HTR-8/SVneo (cell line): ENCODE measurements around the gene SIM1.
"Not testable (repeated sequence)": the region's sequence is repeated elsewhere in the genome, so short reads cannot be mapped to it uniquely, and the experiment has no call there.

ENCODE experiments used
- DNase-seq: peaks from one replicate; pipeline ENCODE4 v3.0.0; 2011; ENCODE audit warnings: low spot score, mixed read lengths; ENCODE audit not compliant: insufficient read length
- FAIRE-seq: peaks from 2 replicates; lab custom pipeline; 2011; peaks lifted over from hg19 to GRCh38; lab: Jason Lieb, UNC

Gene SIM1

DNA sequence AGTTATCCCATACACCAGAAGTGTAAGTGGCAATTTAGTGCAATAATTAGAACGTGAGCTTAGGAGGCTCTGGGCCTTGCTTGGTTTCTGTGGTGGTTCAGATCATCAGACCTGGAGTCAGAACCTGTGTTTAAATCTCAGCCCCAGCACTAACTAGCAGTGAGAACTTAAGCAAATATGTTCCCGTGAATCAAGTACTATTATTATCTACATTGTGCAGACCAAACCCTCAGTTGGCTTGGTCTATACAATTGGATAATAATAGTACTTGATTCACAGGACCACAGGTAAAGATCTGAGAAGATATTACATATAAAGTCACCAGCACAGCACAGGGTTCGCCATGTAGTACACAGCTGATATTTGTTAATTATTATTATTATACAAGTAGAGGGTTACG, 93.1 kb downstream of the SIM1 start:
- FAIRE-seq: no peak

DNA sequence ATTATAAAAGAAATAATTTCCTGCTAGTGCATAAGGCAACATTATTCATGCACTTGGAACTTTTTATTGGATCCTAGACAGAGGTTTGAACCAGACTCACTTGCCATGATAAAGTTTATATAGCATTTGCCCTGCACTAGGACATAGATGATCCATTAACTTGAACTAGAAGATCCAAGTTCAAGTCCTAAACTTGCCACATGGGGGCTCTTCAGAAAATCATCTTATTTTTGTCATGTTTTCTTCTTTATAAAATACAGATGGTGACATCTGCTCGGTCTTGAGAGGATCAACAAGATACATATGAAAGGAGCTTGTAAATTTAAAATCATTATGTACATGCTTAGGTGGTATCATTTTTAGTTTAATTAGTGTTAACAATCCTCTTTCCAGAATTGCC, 94.5 kb downstream of the SIM1 start:
- DNase-seq (no peak), FAIRE-seq (no peak)

More for the DNA sequence above, 93.1 kb downstream of the SIM1 start:
- no peak for DNase-seq

DNA sequence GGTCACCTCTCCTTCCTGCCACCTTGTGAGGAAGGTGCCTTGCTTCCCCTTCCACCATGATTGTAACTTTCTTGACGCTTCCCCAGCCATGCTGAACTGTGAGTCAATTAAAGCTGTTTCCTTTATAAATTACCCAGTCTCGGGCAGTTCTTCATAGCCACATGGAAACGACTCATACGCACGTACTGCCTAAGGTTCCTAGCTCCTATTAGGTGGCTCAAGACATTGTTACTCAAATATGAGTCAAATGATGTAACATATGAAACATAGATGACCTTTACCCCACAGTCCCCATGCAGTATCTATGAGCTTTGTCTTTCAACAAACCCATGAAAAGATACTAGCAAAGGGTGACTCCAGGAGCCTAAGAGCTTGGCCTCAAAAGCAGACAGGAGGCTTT, 98.3 kb downstream of the SIM1 start:
- no peak for FAIRE-seq

DNA sequence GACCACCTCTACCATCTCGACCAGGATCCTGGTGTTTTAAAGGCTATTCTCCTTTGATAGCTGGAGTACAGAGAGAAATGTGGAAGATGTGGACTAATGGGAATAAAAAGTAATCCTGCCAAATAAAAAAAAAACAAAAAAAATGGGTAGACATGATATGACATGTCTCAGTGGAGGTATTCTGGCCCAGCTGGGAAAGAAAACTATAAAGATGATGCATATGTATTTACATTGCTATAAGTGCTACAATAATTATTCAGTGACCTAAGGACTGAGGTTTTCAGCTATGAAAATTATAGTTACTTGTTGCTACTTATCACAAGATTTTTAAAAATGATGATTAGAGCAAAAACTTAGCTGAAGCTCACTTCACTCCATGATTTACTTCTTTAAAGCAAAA, 101.1 kb downstream of the SIM1 start:
- no peak for DNase-seq
- no peak for FAIRE-seq

More for the DNA sequence above, 98.3 kb downstream of the SIM1 start:
- DNase-seq: no peak

DNA sequence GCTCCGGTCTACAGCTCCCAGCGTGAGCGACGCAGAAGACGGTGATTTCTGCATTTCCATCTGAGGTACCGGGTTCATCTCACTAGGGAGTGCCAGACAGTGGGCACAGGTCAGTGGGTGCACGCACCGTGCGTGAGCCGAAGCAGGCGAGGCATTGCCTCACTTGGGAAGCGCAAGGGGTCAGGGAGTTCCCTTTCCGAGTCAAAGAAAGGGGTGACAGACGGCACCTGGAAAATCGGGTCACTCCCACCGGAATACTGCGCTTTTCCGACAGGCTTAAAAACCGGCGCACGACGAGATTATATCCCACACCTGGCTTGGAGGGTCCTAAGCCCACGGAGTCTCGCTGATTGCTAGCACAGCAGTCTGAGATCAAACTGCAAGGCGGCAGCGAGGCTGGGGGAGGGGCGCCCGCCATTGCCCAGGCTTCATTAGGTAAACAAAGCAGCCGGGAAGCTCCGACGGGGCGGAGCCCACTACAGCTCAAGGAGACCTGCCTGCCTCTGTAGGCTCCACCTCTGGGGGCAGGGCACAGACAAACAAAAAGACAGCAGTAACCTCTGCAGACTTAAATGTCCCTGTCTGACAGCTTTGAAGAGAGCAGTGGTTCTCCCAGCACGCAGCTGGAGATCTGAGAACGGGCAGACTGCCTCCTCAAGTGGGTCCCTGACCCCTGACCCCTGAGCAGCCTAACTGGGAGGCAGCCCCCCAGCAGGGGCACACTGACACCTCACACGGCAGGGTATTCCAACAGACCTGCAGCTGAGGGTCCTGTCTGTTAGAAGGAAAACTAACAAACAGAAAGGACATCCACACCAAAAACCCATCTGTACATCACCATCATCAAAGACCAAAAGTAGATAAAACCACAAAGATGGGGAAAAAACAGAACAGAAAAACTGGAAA, 109.7 kb downstream of the SIM1 start:
- not testable (repeated sequence) for FAIRE-seq, DNase-seq

DNA sequence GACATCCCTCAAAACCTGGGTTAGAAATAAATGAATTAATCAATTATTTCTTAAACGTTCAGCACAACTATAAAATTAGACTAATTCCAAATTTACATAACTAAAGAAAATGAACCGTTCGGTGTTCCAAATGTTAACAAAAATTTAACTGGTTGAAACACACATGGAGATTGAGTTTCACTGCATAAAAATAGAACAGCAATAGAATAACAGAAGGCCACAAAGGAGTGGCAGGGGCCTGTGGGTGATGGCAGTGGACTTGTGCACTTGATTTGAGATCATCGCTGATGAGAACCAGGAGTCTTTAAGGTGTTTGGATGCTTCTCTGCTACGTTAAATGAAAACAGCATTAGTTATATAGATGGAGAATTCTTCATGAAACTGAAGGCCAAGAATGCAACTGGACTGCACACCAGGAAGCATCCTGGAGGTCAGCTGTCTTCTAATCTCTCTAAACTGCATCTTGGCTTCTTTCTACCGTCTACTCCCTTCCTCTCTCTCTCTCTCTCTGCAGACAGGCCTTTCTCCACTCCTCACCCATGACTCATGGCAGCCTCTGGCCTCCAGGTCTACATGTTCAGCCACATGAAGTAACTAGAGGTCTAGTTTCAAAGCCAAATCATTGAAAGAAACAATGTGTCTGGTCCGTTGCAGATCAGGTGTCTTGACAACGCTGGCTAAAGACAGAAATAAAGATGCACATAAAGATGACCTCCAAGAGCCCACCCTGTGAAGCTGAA, 111.3 kb downstream of the SIM1 start:
- no peak for DNase-seq
- no peak for FAIRE-seq

DNA sequence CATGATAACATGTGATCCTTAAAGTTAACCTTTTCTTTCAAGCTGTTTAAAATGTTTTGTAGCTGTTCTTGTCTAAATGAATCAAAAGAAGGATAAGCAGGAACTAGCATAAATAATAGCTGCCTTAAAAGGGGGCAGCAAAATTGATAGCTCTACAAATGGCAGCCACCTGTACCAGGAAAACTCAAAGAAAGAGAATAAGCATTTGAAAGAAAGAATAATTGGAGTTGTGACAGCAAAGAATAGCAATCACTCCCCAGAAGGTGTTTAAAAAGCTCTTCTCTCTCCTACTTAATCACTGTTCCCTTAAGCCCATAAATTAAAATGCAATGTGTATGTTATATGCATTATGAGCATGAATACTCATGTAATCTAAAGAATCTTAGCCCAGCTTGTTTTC, 114.6 kb downstream of the SIM1 start:
- DNase-seq (no peak), FAIRE-seq (no peak)

DNA sequence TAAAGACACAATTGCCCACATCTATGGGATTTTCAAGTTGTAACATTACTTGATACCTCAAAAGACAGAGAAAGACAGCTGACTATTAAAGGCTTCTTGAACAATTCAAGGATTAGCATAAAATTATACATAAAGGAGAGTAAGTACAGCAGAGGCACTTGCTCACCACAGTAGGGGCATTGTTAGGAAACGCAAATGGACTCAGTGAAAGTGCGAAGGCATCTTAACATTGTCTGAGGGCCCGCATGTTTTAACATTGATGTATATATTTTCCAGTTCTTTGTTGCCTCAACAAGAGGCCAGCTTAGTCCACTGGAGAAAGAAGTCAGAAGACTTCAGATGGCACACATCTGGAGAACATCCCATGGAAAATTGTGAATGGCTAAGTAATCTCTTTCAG, 115.4 kb downstream of the SIM1 start:
- FAIRE-seq (no peak), DNase-seq (no peak)

DNA sequence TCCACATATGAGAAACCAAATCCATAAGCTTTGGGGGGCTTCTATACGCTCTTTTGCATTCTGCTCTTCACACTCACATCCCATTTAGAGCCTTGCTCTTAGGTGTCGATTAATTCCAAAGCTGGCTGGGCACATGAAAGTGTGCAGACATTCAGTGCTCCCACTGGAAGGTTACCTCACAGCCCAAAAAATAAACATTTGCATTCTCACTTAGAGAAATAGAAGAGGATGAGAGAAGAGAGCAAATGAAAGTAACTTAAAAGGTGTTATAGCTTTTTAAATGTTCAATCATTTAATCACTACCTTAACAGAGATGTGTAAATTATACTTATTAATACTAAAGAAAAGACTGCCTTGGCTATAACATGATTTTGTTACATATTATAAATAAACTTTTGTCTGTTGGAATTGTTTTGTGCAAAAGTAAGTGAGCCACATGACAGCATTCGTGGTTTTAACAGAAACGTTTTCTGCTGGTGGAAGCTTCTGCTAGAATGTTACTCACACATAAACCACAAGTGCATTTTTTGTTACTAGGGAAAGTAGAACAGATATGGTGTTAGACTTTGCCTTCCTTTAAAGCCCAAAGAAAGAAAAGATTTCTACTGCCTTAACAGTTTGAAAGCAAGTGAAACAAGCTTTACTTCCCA, 116.7 kb downstream of the SIM1 start:
- FAIRE-seq (no peak), DNase-seq (no peak)

DNA sequence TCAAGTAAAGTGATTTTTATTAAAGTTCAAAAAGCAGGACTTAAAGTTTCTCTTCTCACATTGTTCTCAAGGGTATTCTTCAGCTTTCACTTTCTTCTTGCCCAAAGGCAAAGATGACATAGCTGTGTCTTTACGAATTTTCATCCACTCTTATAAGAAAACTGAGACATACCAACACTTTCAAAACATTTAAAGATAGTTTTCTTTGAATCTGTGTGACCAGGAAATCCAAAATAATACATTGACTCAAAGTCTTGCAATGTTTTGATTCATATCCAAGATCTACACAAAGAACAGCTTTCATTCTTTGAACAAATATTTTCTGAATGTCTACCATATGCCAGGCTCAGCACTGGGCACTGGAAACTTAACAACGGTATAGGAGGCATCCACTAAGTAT, 117.9 kb downstream of the SIM1 start:
- FAIRE-seq: no peak
- no peak for DNase-seq

DNA sequence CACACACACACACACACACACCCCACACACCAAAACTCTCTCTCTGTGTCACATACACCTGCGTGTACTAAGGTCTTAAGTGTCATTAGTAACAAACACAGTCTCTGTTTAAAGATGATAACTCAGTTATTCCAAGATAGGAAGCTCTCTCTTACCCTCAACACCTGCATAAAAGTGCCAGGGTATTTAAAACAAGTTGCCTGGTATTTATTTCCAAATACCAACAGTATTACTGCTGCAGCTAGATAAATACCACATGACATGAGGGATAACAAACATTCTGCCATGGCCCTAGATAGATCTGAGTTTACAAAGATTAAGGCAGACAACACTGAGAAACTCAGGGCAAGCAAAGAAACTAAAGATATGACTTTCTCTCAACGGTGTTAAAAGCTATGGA, 118.5 kb downstream of the SIM1 start:
- DNase-seq: no peak
- FAIRE-seq: no peak

DNA sequence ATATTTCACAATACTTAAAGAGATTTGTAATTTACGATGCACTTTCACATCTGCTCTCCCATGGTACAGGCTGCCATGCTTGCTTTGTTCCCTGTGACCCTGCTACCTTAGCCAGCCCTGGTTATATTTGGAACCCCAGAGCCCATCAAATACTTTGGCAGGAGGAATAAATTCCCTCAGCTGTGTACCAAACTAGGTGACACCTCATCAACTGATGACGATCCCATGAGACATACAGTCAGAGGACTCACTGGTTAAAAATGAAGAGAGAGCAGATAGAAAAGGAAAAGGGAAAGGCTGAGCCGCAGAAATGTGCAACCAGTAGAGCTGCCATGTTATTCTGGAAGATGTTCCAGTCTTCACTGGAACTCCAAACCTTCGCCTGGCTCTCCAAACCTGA, 120.0 kb downstream of the SIM1 start:
- FAIRE-seq (no peak), DNase-seq (no peak)

DNA sequence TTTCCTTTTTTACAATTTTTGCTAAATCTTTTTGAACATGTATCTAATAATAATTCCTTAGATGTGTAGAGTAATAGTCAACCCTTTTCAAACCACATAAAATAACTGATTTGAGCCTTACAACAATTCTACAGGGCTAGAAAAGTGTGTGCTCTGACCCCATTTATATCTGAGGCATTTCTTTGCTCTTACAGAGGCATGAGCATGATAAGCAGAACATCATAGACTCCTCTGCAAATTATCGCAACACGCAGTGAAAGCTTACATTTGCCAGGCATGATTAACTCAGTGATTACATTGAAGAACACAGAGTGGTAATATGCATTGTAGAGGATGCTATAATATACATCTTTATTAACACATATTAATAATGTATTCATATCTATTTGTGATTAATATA, 120.4 kb downstream of the SIM1 start:
- no peak for DNase-seq
- FAIRE-seq: no peak

DNA sequence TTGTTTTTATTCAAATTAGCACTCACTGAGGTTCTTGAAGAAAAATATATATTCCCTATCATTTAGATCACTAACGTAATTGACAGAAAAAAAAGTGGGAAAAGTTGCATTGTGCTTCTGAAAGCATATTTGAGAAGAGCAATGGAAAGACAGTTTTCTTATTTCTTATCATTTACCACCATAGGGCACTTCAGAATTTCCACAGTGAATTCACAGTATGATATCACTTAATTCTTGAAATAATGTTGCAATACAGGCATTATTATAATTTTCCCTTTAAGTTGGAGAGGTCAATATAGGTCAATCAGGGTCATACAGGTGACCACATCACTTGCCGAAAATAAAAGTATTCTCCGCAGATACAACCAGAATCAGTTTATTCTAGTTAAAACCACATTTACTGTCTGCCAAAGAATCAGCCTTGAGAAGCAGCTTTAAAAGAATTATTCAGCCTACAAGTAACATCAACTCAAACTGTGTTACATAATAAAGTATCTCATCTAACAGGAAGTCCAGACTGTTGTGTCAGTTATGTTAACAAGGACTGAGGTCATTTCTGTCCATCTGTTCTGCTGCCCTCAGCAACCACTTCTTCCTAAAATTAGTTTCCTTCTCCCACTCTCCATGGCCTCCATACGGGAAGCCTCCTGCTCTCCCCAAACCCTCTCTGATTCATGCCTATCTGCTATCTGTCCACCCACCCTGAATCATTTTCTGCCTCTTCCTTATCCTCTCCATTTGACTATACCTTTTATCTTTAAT, 121.2 kb downstream of the SIM1 start:
- FAIRE-seq (no peak), DNase-seq (no peak)

DNA sequence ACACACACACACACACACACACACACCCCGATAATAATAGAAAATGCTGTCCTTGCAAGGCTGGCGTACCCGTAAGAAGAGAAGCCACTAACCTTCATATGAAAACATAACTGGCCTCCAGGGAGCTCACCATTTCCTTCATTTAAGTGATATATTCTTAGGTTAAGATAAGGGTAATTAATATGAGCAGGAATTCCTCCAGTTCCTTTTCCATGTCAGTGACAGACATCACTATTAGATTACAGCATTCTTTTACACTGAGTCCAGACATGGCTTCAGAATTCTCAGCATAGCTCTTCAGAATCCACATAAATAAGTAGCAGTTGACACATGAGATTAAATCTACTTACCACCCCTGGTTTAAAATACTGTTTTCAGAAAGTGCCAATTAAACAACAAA, 121.9 kb downstream of the SIM1 start:
- FAIRE-seq: no peak
- DNase-seq: no peak

DNA sequence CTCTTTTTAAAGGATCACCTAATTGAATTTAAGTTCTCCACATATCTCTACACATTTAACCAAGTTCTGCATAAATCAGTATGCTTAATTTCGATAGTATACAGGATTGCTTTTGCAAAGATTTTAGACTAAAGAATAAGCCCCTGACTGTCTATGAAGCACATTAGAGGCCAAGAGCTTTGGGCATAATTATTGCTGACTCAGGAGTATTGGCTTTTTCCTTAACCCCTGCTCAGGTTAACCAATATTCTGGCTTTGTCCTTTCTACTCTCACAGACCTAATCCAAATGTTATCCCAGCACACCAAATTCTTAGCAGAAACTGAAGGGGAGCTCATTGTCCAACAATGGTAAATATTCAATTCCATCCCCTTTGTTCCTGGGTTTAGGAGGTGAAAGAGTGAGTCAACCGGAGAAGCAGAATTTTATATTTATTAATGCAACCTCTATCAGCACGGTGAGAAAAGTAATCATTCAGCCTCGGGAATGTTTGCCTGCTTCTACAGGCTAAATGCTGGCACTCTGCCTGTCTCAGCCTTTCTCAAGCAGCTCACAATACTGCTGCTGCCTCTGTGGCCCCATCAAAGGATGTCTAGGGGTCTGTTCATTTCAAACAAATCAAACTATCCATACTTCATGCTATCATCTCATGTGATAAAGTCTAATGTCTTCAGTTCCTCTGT, 125.0 kb downstream of the SIM1 start:
- DNase-seq (no peak), FAIRE-seq (no peak)

DNA sequence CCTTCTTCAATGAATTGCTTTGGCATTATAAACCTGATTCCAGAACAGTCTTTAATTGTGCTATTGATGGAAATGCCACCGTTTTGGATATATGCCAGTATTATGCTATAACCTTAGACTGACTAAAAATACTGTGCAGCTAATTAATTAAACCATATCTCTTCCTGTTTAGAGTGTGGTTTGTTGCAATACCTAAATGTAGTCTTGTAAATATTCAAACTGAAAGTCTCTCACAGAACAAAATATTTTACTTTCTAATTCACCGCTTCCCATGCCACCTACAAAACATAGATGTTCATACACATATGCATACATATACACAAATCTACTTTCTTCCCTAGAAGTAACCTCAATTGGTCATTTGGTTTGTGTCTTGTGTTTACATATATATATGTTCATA, 126.6 kb downstream of the SIM1 start:
- FAIRE-seq: no peak

DNA sequence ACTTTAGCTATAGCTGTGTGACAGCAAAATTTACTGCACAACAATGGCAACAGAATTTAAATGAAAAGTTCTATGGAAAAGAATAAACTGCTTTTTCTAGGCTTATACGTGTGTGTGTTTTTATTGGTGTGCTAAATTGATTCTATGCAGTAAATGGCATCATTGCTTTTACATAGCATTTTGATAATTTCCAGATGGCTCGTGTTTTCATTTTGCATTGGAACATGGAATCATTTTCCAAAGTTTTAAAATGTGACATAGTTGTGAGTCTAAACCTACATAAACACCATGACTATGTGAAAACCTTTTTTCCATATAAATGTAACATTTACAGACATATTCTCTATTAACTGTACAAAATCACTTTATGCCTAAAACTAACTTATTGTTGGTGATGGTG, 127.8 kb downstream of the SIM1 start:
- FAIRE-seq (no peak), DNase-seq (no peak)

More for the DNA sequence above, 126.6 kb downstream of the SIM1 start:
- DNase-seq: no peak

DNA sequence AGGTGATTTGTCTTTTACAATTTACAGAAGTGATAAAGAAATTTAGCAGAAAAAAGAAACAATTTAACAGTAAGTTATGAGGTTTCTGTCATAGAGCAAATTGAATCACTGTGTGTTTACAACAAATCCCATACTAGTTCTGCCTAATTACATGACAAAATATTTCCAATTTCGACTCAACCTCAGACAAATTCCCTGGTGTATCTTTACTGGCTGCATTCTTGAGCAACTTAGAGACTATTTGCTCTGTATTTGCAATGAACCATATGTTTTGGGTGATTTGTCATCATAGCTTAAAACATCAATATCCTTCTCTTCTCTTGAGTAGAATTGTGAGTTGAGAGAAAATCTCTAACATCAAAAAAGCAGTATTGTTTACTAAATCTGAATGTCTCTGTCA, 128.7 kb downstream of the SIM1 start:
- FAIRE-seq: no peak

More for the DNA sequence above, 128.7 kb downstream of the SIM1 start:
- DNase-seq: no peak
